ENCODE measurements around the gene MST1.
A peak's percentile ranks its signal among the peaks of the same experiment; 100 is the strongest.

MST1 gene

GRCh38 chr3:49717959-49718857 lies 28.9 kb upstream of the MST1 start:
- DNase-seq (ENCODE audit: low spot score): no peak

GRCh38 chr3:49717211-49717958 lies 28.1 kb upstream of the MST1 start:
- no peak for DNase-seq (ENCODE audit: low spot score)

GRCh38 chr3:49716691-49717210 lies 27.5 kb upstream of the MST1 start:
- DNase-seq (ENCODE audit: low spot score): no peak

GRCh38 chr3:49716169-49716568 lies 26.9 kb upstream of the MST1 start:
- no peak for DNase-seq (ENCODE audit: low spot score)

- DNase-seq (ENCODE audit: low spot score): no peak
Measured at GRCh38 chr3:49715611-49716121, 26.4 kb upstream of the MST1 start.

- DNase-seq (ENCODE audit: low spot score): no peak
Measured at GRCh38 chr3:49714728-49715550, 25.7 kb upstream of the MST1 start.

- no peak for DNase-seq (ENCODE audit: low spot score)
Measured at GRCh38 chr3:49713336-49714105, 24.2 kb upstream of the MST1 start.

- no peak for DNase-seq (ENCODE audit: low spot score)
Measured at GRCh38 chr3:49712631-49713317, 23.5 kb upstream of the MST1 start.

- no peak for DNase-seq (ENCODE audit: low spot score)
Measured at GRCh38 chr3:49712166-49712565, 22.9 kb upstream of the MST1 start.

GRCh38 chr3:49711489-49711888 lies 22.2 kb upstream of the MST1 start:
- DNase-seq (ENCODE audit: low spot score): no peak

- no peak for DNase-seq (ENCODE audit: low spot score)
Measured at GRCh38 chr3:49709852-49710251, 20.6 kb upstream of the MST1 start.

- no peak for DNase-seq (ENCODE audit: low spot score)
Measured at GRCh38 chr3:49707113-49707480, 17.8 kb upstream of the MST1 start.

- no peak for DNase-seq (ENCODE audit: low spot score)
Measured at GRCh38 chr3:49706456-49707112, 17.3 kb upstream of the MST1 start.

- no peak for DNase-seq (ENCODE audit: low spot score)
Measured at GRCh38 chr3:49705390-49705960, 16.2 kb upstream of the MST1 start.

- no peak for DNase-seq (ENCODE audit: low spot score)
Measured at GRCh38 chr3:49704629-49705028, 15.4 kb upstream of the MST1 start.

- DNase-seq (ENCODE audit: low spot score): no peak
Measured at GRCh38 chr3:49703956-49704355, 14.7 kb upstream of the MST1 start.

GRCh38 chr3:49703443-49703927 lies 14.2 kb upstream of the MST1 start:
- DNase-seq (ENCODE audit: low spot score): peak; percentile 84

- DNase-seq (ENCODE audit: low spot score): no peak
Measured at GRCh38 chr3:49702672-49703071, 13.4 kb upstream of the MST1 start.

GRCh38 chr3:49701388-49702077 lies 12.3 kb upstream of the MST1 start:
- DNase-seq (ENCODE audit: low spot score): no peak

Measured in germinal center (tissue), 1 donor.